ENCODE data around the gene NPHP1. TPM values are rescaled to one million over a fixed set of nuclear protein-coding genes. Genes with fewer than 3 reads are reported as not detected.
"Not testable (repeated sequence)": the region's sequence is repeated elsewhere in the genome, so short reads cannot be mapped to it uniquely, and the experiment has no call there.

The NPHP1 gene
- total RNA-seq, 1 donor from 2014 or later = 4.1 TPM

GRCh38 chr2:110205660-110206455 is 1.0 kb upstream of the NPHP1 start:
- DNase-seq = no peak
- peak; percentile 77 for ATAC-seq
- intact Hi-C loops (cut with micrococcal nuclease) = no loop called here

- DNase-seq (no peak), ATAC-seq (no peak)
- intact Hi-C loops (cut with micrococcal nuclease) = no loop called here
These were observed 6.8 kb downstream of the NPHP1 start for GRCh38 chr2:110198016-110198415.

GRCh38 chr2:110197452-110197851 is 7.4 kb downstream of the NPHP1 start:
- intact Hi-C loops (cut with micrococcal nuclease) = no loop called here
- ATAC-seq (no peak), DNase-seq (no peak)

- ATAC-seq; DNase-seq; intact Hi-C loops (cut with micrococcal nuclease): not testable (repeated sequence)
These were observed 14.6 kb downstream of the NPHP1 start for GRCh38 chr2:110190169-110190568.

- ATAC-seq = no peak
- DNase-seq = no peak
- intact Hi-C loops (cut with micrococcal nuclease) = no loop called here
These were observed 22.4 kb downstream of the NPHP1 start for GRCh38 chr2:110182449-110182848.

- DNase-seq (no peak), ATAC-seq (no peak)
- intact Hi-C loops (cut with micrococcal nuclease) = no loop called here
These were observed 24.8 kb downstream of the NPHP1 start for GRCh38 chr2:110180036-110180435.

- ATAC-seq (no peak), DNase-seq (no peak)
- intact Hi-C loops (cut with micrococcal nuclease) = no loop called here
These were observed 31.3 kb downstream of the NPHP1 start for GRCh38 chr2:110173523-110173922.

GRCh38 chr2:110172506-110172905 is 32.3 kb downstream of the NPHP1 start:
- no peak for DNase-seq
- intact Hi-C loops (cut with micrococcal nuclease) = no loop called here
- no peak for ATAC-seq

- intact Hi-C loops (cut with micrococcal nuclease) = no loop called here
- DNase-seq (no peak), ATAC-seq (peak; percentile 82)
These were observed 34.7 kb downstream of the NPHP1 start for GRCh38 chr2:110170102-110170501.

- no peak for ATAC-seq
- DNase-seq = no peak
- intact Hi-C loops (cut with micrococcal nuclease) = no loop called here
These were observed 37.4 kb downstream of the NPHP1 start for GRCh38 chr2:110167326-110168000.

- intact Hi-C loops (cut with micrococcal nuclease) = no loop called here
- no peak for ATAC-seq
- no peak for DNase-seq
These were observed 38.5 kb downstream of the NPHP1 start for GRCh38 chr2:110166266-110166665.

- ATAC-seq (peak; percentile 66), DNase-seq (no peak)
- intact Hi-C loops (cut with micrococcal nuclease) = no loop called here
These were observed 47.5 kb downstream of the NPHP1 start for GRCh38 chr2:110157153-110157793.

- ATAC-seq; DNase-seq; intact Hi-C loops (cut with micrococcal nuclease): not testable (repeated sequence)
These were observed 50.0 kb downstream of the NPHP1 start for GRCh38 chr2:110154828-110155227.

- ATAC-seq; DNase-seq; intact Hi-C loops (cut with micrococcal nuclease): not testable (repeated sequence)
These were observed 50.6 kb downstream of the NPHP1 start for GRCh38 chr2:110154188-110154587.

GRCh38 chr2:110153416-110153815 is 51.4 kb downstream of the NPHP1 start:
- ATAC-seq = no peak
- intact Hi-C loops (cut with micrococcal nuclease) = no loop called here

GRCh38 chr2:110152943-110153342 is 51.9 kb downstream of the NPHP1 start:
- ATAC-seq = no peak
- intact Hi-C loops (cut with micrococcal nuclease) = no loop called here
- no peak for DNase-seq

More at GRCh38 chr2:110153416-110153815, 51.4 kb downstream of the NPHP1 start:
- no peak for DNase-seq

- no peak for DNase-seq
- intact Hi-C loops (cut with micrococcal nuclease) = no loop called here
- ATAC-seq = no peak
These were observed 55.2 kb downstream of the NPHP1 start for GRCh38 chr2:110149330-110150220.

- DNase-seq (no peak), ATAC-seq (no peak)
- intact Hi-C loops (cut with micrococcal nuclease) = no loop called here
These were observed 57.9 kb downstream of the NPHP1 start for GRCh38 chr2:110146945-110147332.

Data from left ventricle myocardium superior (tissue), 1 donor.